NB4 (cell line): ENCODE data around the gene MGST3.

Source experiments
- DNase-seq: peaks from one replicate; pipeline ENCODE4 v3.0.0; 2010; ENCODE audit warnings: low read depth
- H3K4me3 ChIP-seq: one replicate; pipeline ENCODE4 v1.5.1; 2011; ENCODE audit warnings: mild to moderate bottlenecking, low read depth, low read length, moderate library complexity
- CTCF ChIP-seq: IDR thresholded peaks from one replicate; pipeline ENCODE4 v1.5.1; 2012; ENCODE audit warnings: low read depth, low read length
- MAX ChIP-seq: IDR thresholded peaks from 2 replicates; pipeline ENCODE4 v1.6.1; 2011; ENCODE audit warnings: low read depth, low read length
- MYC ChIP-seq: IDR thresholded peaks from 2 replicates; pipeline ENCODE4 v1.6.1; 2011; ENCODE audit warnings: low read depth, low read length
- POLR2A ChIP-seq: IDR thresholded peaks from 2 replicates; pipeline ENCODE4 v1.6.1; 2011; ENCODE audit warnings: mild to moderate bottlenecking; ENCODE audit not compliant: insufficient read length; ENCODE audit errors: extremely low read depth

MGST3 gene

DNA sequence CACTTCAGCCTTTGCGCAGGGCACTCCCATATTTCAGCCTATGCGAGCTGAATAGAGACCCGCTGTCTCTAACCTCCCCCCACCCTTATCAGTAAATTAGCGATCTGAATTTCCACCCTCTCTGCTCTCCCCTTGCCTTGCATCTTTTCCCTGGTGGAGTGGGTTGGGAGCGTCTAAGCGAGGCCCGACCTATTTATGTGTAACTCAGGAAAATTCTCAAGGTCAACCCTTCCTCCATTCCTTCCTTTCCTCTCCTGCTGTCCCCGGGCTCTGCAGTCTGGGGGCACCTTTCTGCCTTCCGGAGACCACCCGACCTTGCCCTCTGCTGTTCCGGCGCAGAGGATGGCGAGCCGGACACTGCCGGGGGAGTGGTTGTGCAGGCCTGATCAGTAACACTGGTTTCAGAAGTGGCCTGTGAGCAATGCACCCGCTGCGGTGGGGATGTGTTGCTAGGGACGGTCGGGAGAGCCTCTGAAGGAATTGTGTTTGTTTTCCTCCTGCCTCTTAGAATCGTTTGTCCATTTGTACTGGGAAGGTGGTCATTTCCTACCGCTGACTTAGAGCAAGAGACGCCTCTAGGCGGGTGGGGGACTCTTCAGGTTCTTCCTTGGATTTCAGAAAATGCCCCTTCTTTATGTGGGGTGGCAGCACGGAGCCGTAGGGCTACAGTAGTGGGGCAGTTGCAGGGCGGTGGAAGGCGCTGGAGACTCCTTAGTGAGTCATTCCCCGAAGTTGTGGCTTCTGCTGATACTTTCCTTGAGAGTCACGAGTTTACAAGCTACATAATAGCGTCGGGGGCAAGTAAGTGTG lies 513 bp downstream of the MGST3 start:
- no peak for TF ChIP-seq POLR2A
- TF ChIP-seq CTCF, result peak; percentile 8
- TF ChIP-seq MYC, result no peak
- DNase-seq, result peak; percentile 87

DNA sequence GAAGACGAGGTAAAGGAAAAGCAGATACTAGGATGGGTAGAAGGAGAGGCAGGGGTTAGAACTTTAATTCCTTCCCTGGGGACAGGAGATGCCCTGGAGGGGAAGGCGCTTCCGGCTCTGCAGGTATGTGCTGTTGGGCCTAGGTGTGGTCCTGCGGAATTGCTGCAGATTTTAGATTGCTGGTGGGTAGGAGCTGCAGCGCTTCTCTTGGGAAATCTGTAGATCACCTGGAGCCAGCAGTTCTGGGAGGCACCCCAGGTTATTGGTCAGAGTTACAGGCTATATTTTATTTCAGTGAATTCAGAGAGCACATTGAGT lies 1.1 kb downstream of the MGST3 start:
- TF ChIP-seq MYC, result no peak
- no peak for TF ChIP-seq POLR2A
- no peak for TF ChIP-seq CTCF
- no peak for TF ChIP-seq MAX
- no peak for DNase-seq
- peak overlapping the region; percentile 81 for H3K4me3 ChIP-seq

More for the DNA sequence above, 513 bp downstream of the MGST3 start:
- H3K4me3 ChIP-seq, result peak overlapping the region; percentile 81

DNA sequence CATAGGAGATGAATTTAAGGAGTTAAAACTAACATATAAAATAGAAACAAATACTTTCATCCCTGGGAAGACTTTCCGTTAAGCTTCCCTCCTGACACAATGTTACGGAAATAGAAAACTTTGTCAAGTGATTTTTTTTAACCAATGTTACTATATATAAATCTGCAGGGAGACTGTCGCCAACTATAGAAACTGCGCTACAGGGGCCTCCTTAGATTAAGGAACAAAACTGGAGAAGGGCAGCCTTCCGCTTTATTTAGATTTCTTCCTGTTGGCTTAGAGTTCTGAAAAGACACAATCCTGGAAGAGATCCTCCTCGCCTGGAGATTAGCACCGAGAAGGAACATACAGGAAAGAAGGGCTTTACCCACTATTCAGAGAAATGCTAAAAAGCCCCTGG lies 1.5 kb downstream of the MGST3 start:
- H3K4me3 ChIP-seq, result peak overlapping the region; percentile 81
- DNase-seq, result no peak
- TF ChIP-seq MYC, result no peak
- no peak for TF ChIP-seq CTCF
- no peak for TF ChIP-seq POLR2A
- TF ChIP-seq MAX, result no peak

DNA sequence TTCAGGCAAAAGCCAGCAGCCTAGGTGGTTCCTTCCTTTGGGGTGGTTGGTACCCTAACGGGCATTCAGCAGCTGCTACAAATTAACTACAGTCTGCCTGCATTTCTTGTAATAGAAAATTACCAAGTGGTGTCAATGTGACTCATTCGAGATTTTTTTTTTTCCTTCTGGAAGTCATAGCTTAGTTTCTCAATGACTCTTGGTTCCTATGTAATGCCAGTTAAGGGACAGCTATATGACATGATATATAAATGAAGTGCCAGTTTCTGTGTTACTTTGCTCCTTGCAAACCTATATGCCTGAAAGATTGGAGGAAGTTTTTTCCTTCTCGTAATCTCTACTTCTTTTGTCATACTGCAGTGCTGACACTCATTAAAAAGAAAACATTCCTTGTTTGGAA lies 2.6 kb downstream of the MGST3 start:
- no peak overlapping the region for H3K4me3 ChIP-seq
- no peak for TF ChIP-seq MYC
- no peak for TF ChIP-seq CTCF
- no peak for TF ChIP-seq MAX
- no peak for TF ChIP-seq POLR2A
- peak; percentile 16 for DNase-seq

DNA sequence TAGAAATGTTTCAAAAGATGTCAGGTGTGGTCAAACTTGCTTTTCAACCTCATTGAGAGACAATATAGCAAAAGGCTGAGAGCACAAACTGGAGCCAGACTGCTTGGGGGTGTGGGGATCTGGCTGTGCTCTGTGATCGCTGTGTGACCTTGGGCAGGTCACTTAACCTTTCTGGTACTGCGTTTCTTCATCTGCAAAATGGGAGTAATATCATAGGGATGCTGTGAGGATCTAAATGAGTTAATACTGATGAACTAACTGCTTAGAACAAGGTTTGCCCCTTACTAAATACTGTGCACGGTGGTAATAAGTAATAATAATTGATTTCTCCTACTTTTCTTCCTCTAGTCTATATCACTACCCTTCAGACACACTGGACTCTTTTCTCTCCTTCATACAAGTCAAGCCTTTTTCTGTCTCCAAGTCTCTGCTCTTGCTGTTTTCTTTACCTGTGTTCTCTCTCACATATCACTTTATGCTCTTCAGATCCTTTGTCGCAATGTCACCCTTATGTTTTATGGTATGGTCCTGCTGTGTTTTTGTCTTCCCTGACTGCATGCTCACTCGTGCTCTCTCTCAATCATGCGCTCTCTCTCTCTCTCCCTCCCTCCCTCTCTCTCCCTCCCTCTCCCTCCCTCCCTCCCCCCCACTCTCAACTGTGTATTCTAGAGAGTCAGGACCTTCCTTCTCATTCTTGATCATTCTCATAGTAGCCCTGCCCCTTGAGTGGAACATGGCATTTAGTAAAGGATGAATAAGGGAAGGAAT lies 3.3 kb downstream of the MGST3 start:
- TF ChIP-seq CTCF, result no peak
- no peak for TF ChIP-seq MYC
- TF ChIP-seq POLR2A, result no peak
- no peak for TF ChIP-seq MAX
- H3K4me3 ChIP-seq, result no peak overlapping the region
- DNase-seq, result no peak

DNA sequence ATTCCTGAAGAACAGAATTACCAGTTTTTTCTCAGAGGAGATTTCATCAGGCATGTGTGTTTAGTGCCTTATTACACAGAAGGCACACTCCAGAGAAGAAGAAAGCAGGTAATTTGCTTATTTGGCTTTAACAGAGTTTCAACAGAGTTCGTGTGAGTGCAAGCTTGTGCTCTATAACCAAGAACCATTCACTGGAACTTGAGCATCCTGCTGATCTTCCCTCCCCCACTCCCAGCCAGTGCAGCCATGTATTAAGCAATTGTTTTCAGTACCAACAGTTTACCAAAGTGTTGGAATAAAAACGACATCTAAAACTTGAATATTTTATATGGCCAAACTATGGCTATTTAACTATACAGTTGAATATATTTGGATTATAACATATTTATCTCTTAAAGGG lies 4.3 kb downstream of the MGST3 start:
- TF ChIP-seq CTCF (no peak), POLR2A (no peak), MAX (no peak), MYC (no peak)
- DNase-seq, result peak; percentile 14
- H3K4me3 ChIP-seq, result no peak overlapping the region
